ENCODE results near the gene CDK5RAP2.
"Not testable (repeated sequence)": the region's sequence is repeated elsewhere in the genome, so short reads cannot be mapped to it uniquely, and the experiment has no call there.

CDK5RAP2 gene

GRCh38 chr9:120587328-120587727, 7.4 kb upstream of the CDK5RAP2 start:
- no peak for DNase-seq (ENCODE audit: low read depth in 2 of 2)

GRCh38 chr9:120583958-120584369, 4.0 kb upstream of the CDK5RAP2 start:
- DNase-seq (ENCODE audit: low read depth in 2 of 2) = no peak

DNA sequence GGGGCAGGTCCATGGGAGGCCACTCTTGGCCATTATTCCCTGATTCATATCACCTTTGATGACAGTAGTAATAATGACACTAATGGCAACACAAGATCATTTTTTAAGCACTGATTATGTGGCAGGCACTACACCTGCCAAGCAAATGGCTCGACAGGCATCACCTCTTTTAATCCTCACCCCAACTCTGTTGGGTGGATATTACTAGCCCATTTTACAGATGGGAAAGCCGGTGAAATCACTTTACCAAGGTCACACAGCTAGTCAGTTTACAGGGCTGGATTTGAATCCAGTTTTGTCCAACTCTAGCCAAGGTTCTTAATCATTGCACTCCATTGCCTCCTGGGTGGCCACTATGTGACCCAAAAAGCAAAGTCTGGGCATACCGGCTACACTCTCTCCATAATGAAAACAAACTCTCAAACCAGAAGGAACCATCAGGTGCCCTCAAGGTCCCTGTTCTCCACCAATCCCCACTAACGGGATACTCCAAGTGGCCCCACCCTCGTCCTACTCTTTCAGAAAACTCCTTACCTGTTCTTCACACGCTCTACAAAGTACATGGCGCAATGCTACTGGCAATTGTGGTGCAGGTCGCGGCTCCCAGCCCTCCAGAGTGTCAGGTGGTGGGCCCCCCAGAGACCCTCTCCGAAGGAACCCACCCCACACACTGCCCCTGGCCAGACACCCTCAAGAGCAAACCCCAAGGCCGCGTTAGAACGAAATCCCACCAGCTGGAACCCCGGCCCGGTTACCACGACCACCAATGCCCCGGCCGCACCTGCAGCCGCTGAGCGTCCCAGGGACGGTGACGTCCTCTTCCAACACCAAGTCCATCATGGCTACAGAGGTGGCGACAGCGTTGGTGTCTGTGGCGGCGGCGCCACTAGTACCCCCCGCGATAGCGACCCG, 572 bp downstream of the CDK5RAP2 start:
- DNase-seq (ENCODE audit: low read depth in 2 of 2) = no peak

- no peak for DNase-seq (ENCODE audit: low read depth in 2 of 2)
Observed at GRCh38 chr9:120574473-120574872, 5.5 kb downstream of the CDK5RAP2 start.

DNA sequence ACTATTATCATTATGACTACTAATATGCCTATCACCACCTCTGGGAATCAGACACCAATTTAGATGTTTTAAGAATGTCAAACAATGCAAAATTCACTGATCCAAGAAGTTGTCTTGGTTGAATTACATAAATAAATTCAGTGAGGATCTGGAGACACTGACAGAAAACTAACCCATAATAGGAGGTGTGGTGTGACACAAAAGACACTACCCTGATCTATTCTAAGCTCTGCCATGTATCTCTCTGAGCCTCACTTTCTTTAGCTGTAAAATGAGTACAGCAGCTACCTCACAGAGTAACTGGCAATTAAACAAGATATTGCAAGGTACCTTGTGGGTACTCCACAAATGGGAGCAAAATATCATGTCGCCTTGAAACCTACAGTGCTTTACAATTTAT, 7.5 kb downstream of the CDK5RAP2 start:
- DNase-seq (ENCODE audit: low read depth in 2 of 2) = no peak

DNA sequence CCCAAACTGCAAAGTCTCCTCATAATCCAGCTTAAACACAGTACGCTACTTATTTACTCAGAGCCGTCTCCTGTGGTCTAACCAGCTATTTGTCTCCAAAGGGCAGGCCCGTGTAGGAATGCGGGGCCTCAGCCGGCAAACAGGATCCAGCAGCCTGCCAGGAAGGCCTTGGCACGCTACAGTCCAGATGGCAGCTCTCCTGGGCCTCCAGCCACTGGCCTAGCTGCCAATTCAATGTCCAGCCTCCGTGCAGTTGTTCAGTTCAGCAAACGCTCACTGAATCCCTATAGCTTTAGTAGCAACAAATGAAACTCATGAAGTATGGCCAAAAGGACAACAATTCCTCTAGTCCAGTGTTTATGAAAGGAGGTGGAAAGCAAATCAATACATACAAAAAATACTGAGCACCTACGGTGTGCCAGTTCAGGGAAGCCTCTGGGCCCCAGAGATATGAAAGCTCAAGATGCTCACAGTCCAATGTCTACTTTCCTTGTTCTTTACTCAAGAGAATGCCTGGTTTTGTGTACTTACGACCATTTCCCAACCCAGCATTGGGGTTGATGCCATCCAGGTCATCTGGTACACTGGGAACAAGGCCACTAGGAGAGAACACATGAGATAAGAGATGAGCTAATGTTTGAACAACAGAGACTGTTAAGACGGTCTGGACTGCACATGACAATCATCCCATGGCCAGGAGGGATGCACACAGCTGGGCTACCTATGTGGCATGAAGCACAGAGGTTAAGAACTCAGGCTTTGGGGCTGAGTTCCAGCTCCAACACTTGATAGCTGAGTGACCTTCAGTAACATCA, 8.3 kb downstream of the CDK5RAP2 start:
- no peak for DNase-seq (ENCODE audit: low read depth in 2 of 2)

DNA sequence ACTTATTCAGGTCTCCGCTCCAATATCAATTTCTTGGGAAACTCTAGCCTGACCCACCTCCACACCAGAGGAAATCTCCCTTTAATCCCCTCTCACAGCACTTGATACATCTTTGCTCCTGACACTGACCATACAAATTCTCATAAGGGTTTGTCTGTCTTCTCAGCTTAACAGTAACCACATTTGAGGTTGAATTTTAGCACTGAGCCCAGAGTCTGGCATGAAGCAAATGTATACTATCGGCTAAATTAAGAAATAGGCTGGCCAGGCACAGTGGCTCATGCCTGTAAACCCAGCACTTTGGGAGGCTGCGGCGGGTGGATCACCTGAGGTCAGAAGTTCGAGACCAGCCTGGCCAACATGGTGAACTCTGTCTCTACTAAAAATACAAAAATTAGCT, 9.7 kb downstream of the CDK5RAP2 start:
- DNase-seq (ENCODE audit: low read depth in 2 of 2) = no peak

DNA sequence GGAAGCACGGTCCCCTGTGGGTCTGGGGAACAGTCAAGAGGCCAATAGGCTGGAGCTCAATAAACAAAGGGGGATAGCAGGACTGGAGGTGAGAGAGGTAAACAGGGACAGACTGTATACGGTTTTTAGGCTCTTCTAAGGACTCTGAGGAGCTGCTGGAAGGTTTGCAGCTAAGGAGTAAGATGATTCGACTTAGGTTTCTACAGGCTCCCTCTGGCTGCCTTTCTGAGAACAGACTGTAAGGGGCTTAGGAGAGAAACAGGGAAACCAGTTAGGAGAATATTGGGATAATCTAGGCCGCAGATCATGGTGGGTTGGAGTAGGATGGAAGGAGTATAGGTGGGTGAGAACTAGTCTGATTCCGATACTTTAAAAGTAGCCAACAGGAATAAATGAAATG, 10.4 kb downstream of the CDK5RAP2 start:
- no peak for DNase-seq (ENCODE audit: low read depth in 2 of 2)

DNA sequence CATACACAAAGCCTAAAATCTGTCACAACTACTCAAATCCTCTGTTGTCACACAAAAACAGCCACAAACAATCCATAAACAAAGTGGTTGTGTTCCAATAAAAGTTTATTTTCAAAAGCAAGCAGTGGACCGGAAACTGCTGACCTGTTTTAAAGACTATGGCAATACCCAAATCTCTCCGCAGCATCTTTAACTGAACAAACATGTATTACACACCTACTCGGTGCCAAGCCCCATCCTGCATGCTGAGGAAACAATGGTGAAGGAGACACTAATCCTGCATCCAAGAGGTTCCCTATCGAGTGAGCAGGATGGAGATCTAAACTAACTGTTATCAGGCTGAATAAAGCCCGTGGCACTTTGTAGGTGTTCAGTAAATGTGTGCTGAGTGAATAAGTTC, 11.2 kb downstream of the CDK5RAP2 start:
- DNase-seq (ENCODE audit: low read depth in 2 of 2) = no peak

DNA sequence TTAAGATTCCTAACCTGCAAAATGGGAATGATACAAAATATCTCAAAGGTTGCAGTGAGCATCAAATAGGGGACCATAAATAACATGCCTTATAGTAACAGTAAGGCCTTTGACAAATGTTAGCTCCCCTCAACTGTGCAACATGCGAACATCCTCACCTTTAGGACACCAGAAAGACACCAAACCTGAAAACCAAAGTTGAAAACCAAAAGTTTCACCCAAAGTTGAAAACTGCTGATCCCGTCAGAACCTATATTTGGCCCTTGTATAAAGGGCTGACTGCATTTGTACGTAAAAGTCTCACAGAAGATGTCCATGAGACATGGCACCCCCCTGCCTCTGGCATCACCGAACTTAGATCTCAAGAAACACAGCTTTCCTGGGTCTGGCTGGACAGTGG, 12.1 kb downstream of the CDK5RAP2 start:
- DNase-seq (ENCODE audit: low read depth in 2 of 2) = no peak

DNA sequence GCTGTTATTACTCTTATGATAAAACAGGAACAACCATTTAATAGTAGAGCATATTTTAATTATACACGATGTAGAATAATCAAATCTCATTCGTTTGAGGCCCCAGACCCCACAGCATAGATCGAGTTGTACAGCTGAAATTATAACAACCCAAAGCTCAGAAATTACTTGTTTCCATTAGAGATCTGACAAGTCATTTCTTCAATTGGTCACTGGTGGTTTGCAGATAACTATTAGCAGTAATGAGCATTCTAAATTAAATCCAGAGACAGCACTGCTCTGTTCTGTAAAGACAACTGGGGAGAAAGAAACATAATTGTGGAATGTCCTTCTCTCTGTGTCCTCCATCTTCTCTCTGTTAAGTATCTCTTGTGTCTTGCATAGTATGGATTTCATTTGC, 12.9 kb downstream of the CDK5RAP2 start:
- DNase-seq (ENCODE audit: low read depth in 2 of 2) = no peak

DNA sequence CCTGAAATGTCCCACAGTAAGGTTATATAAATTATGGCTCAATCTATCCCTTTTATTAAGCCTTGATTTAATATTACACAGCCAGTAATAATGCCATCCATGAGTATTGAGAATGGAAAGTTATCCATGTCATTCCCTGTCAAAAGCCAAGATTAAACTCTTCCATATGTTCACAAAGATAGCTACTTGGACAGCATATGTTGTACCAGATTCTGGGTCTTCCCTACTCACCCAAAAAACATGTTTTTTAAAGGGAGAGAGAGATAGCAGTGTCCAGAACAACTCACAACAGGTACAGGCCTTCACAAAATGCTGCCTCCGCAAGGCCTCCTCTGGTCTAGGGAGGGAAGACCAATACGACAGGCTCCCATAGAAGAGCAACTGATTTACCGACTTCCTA, 15.4 kb downstream of the CDK5RAP2 start:
- DNase-seq (ENCODE audit: low read depth in 2 of 2) = no peak

- DNase-seq (ENCODE audit: low read depth in 2 of 2) = no peak
Observed at GRCh38 chr9:120562861-120563443, 17.0 kb downstream of the CDK5RAP2 start.

DNA sequence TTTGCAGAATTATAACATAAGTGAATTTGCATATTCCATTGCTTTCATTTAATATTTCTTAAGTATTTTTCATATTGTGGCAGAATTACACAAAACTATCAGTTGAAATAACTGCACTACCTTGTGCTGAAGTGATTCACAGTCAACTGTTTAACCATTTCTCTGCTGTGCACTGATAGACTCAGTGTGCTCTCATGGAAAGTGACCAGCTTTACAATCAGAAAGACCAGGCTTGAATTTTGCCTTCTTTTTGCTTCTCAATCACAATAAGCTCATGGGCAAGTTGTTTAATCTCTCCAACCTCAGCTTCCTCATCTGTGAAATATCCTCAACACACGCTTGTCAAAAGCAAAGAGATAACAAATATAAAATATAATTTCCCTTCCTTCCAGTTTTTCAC, 18.3 kb downstream of the CDK5RAP2 start:
- no peak for DNase-seq (ENCODE audit: low read depth in 2 of 2)

DNA sequence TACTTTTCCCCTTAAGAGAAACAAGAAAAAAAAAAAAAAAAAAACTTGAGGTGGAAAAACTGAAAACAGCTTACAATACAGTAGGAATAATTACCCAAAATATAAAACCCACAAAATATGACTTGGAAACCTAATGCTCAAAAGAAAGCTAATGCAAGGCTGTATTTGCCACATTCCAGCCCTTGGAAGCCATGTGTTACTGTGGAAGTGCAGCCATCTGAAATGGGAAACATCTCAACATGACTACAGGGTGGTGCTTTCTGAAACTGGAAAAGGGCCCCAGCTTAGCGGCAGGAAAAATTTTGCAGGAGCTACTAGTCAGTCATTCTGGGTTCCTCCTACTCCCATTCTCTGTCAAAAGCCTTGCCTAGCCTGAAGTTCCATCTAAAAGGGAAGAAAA, 20.4 kb downstream of the CDK5RAP2 start:
- DNase-seq (ENCODE audit: low read depth in 2 of 2) = no peak

DNA sequence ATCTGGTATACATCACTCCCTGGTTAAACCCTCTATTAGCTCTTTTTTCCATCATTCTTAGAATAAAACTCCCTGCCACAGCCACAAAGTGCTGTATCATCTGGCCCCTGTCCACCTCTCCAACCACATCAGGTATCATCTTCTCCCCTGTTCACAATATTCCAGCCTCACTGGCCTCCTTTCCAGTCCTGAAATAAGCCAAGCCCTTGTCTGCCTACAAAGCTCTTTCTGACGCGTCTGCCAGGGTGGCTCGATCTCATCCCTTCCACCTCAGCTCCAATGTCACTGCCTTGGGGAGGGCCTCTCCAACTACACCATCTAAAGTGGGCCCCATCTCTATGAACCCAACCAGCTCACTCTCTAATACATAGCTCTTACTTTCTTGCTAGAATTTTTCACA, 21.5 kb downstream of the CDK5RAP2 start:
- no peak for DNase-seq (ENCODE audit: low read depth in 2 of 2)

DNA sequence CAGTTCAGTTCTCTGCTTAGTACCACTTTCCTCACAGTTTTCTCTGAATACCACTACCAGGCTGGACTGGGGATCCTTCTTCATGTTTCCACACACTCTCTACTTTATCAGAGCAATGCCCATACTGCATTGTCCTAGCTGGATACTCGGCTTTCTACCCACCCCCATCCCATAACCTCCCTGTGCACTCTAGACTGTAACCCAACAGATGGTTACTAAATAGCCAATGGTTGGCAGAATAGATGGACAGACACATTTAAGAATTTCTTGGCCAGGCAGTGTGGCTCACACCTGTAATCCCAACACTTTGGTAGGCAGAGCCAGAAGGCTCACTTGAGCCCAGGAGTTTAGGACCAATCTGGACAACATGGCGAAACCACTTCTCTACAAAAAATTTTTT, 22.8 kb downstream of the CDK5RAP2 start:
- no peak for DNase-seq (ENCODE audit: low read depth in 2 of 2)

DNA sequence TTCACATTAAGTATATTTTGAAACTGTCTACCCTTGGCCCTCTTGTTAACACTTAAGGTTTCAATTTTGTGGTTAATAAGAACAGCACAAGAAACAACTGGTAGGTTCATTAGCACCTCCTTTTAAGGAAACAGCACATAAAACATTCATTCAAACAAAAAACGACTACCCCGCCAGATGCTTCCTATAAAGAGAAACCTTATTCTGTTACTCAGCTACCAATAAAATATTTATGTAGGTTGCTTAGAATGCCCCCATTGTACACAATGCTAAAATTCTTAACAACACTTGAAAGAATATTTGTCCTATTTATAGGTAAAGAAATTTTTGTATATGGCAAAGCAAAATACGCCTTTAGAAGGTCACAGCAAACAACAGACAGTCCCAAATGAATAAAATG, 23.2 kb downstream of the CDK5RAP2 start:
- DNase-seq (ENCODE audit: low read depth in 2 of 2) = no peak

GRCh38 chr9:120555839-120556238, 24.1 kb downstream of the CDK5RAP2 start:
- DNase-seq (ENCODE audit: low read depth in 2 of 2) = no peak

GRCh38 chr9:120552210-120552704, 27.7 kb downstream of the CDK5RAP2 start:
- not testable (repeated sequence) for DNase-seq (ENCODE audit: low read depth in 2 of 2)

- no peak for DNase-seq (ENCODE audit: low read depth in 2 of 2)
Observed at GRCh38 chr9:120545701-120546550, 34.0 kb downstream of the CDK5RAP2 start.

Measured in stimulated activated CD4-positive, alpha-beta T cell treated with anti-CD3 and anti-CD28 coated beads, Interleukin-4, amount 100 ng/mL, for 48 hours (primary cell).